Kasumi-1 (cell line): ENCODE measurements around the gene FOSL1.
"Not testable (repeated sequence)": the region's sequence is repeated elsewhere in the genome, so short reads cannot be mapped to it uniquely, and the experiment has no call there.

Experiments
- DNase-seq, 2 experiments: peaks; one replicate each; lab custom pipeline; 2025; lab: John Stamatoyannopoulos, UW

FOSL1 gene

GRCh38 chr11:65852508-65853245 is 47.5 kb downstream of the FOSL1 start:
- no peak for DNase-seq

GRCh38 chr11:65851811-65852507 is 48.2 kb downstream of the FOSL1 start:
- DNase-seq, result no peak

GRCh38 chr11:65851083-65851579 is 49.1 kb downstream of the FOSL1 start:
- DNase-seq, result peak; percentile 35 to 36

GRCh38 chr11:65850217-65851082 is 49.7 kb downstream of the FOSL1 start:
- DNase-seq, result no peak

- DNase-seq, result no peak
Measured at GRCh38 chr11:65849771-65850216, 50.4 kb downstream of the FOSL1 start.

GRCh38 chr11:65849366-65849765 is 50.8 kb downstream of the FOSL1 start:
- no peak for DNase-seq

- not testable (repeated sequence) for DNase-seq
Measured at GRCh38 chr11:65848693-65849092, 51.5 kb downstream of the FOSL1 start.

- DNase-seq, result no peak
Measured at GRCh38 chr11:65847746-65848145, 52.4 kb downstream of the FOSL1 start.

GRCh38 chr11:65844231-65844872 is 55.8 kb downstream of the FOSL1 start:
- DNase-seq, result no peak

- no peak for DNase-seq
Measured at GRCh38 chr11:65843811-65844210, 56.4 kb downstream of the FOSL1 start.

GRCh38 chr11:65842144-65842543 is 58.0 kb downstream of the FOSL1 start:
- no peak for DNase-seq
